ENCODE measurements around the gene ECI1.

DNA sequence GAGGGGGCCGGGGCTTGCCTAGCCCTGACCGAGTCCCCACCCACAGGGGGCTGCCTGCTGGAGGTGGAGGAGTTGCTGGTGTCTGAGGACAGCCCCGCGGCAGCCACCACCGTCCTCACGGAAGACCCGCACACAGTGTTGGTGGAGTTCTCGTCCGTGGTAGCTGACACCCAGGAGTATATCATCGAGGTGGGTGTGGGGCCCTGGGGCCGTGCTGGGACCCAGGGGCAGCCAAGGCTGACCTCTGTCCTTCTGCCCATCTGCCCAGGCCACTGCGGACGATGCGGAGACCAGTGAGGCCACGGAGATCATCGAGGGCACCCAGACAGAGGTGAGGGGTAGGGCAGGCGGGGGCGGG is 16.6 kb downstream of the ECI1 start:
- TF ChIP-seq EZH2 (IDR thresholded peaks at IDR 0.05; ENCODE audit: borderline replicate concordance): no peak
- TF ChIP-seq, protein P1, sequence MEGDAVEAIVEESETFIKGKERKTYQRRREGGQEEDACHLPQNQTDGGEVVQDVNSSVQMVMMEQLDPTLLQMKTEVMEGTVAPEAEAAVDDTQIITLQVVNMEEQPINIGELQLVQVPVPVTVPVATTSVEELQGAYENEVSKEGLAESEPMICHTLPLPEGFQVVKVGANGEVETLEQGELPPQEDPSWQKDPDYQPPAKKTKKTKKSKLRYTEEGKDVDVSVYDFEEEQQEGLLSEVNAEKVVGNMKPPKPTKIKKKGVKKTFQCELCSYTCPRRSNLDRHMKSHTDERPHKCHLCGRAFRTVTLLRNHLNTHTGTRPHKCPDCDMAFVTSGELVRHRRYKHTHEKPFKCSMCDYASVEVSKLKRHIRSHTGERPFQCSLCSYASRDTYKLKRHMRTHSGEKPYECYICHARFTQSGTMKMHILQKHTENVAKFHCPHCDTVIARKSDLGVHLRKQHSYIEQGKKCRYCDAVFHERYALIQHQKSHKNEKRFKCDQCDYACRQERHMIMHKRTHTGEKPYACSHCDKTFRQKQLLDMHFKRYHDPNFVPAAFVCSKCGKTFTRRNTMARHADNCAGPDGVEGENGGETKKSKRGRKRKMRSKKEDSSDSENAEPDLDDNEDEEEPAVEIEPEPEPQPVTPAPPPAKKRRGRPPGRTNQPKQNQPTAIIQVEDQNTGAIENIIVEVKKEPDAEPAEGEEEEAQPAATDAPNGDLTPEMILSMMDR (IDR thresholded peaks at IDR 0.05; ENCODE audit: poor library complexity): no peak

Measured in hepatocyte (in vitro differentiated cells).